Measurements from ENCODE around the gene GMFB. TPM values are rescaled to one million over a fixed set of nuclear protein-coding genes. Genes with fewer than 3 reads are reported as not detected.
"Not testable (repeated sequence)": the region's sequence is repeated elsewhere in the genome, so short reads cannot be mapped to it uniquely, and the experiment has no call there.

GMFB gene
- total RNA-seq, 2 experiments from 2014 or later: 45.7 to 82.2 TPM

DNA sequence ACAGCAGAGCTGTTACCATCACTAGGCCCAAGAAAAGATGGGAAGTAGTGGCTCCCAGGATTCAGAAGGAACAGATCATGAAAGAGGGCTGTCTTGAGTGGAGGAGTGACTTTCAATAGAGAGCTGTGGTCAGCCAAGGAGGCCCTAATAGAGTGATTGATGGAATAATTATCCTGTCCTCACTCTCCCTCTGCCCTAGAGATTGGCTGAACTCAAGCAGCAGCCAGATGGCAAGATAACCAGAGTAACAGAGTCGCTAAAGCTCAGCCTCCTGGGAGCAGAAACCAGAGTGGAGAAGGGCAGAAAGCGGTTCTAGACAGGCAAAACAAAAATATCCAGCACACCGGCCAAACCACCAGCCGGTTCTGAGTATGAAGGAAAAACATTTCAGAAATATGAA is 23.1 kb downstream of the GMFB start:
- no TSS peak for BruUV-seq (replicated peaks)
- CTCF ChIA-PET (ENCODE audit: unreplicated experiment): no interaction called here

DNA sequence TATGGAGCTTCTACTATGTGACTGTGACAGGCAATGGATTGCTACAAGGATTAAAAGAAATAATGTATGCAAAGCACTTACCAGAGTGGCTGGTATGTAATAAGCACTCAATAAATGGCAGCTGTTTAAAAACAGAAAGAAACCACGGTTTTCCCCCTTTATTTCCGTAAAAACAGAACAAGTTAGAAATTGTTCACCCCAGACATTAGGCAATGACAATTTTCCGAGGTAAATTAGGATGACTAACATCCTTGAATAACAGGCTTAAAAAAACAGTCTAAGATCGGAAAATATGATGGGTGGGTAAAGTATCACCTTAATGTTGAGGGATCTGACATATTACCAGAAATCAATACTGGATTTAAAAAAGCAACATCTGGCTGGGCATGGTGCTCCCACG is 26.7 kb downstream of the GMFB start:
- Histone ChIP-seq H3K9me3 (ENCODE audit: low read length) (peaks cover 8% of the 10 kb centered on the region; the same call in 1 of the 2 replicates), H2AFZ (ENCODE audit: low read length) (no peak overlapping the region), H3K79me2 (ENCODE audit: insufficient read depth, low read depth, low read length) (no peaks in the 10 kb centered on the region), H3K27ac (ENCODE audit: low read depth, low read length, poor library complexity, severe bottlenecking) (no peak overlapping the region), H4K20me1 (ENCODE audit: insufficient read depth, low read length) (no peaks in the 10 kb centered on the region), H3K4me2 (ENCODE audit: low read length) (no peak overlapping the region), H3K36me3 (ENCODE audit: insufficient read depth, low read length) (no peaks in the 10 kb centered on the region), H3K9me2 (ENCODE audit: insufficient read depth, low read length) (no peaks in the 10 kb centered on the region), H3K4me3 (ENCODE audit: low read depth, low read length, poor library complexity, severe bottlenecking) (no peak overlapping the region), H3K4me1 (ENCODE audit: insufficient read depth, low read length, poor library complexity, severe bottlenecking) (no peaks in the 10 kb centered on the region)
- no peak for DNase-seq (ENCODE audit: low spot score)
- intact Hi-C loops (cut with micrococcal nuclease; ENCODE audit: unreplicated experiment): no loop called here
- TF ChIP-seq CTCF (conservative IDR thresholded peaks at IDR 0.05; ENCODE audit: low read length): no peak
- TF ChIP-seq EZH2phosphoT487 (IDR thresholded peaks at IDR 0.05; ENCODE audit: borderline replicate concordance, low read depth, low read length): no peak
- ChIA-PET CTCF (ENCODE audit: unreplicated experiment) (no interaction called here), POLR2A (interaction anchor here (1.0 to 1.5 kb wide), 3 partner anchors 12 to 23 kb away, joined by 3 to 5 read pairs (median 4); no protein-coding TSS in a partner anchor)
- no TSS peak for BruUV-seq (replicated peaks)

More for the DNA sequence above, 23.1 kb downstream of the GMFB start:
- H3K4me2 ChIP-seq (ENCODE audit: low read length): no peak overlapping the region
- no peak for DNase-seq (ENCODE audit: low spot score)
- H3K9me3 ChIP-seq (ENCODE audit: low read length): no peaks in the 10 kb centered on the region
- intact Hi-C loops (cut with micrococcal nuclease; ENCODE audit: unreplicated experiment): no loop called here
- H3K27ac ChIP-seq (ENCODE audit: low read depth, low read length, poor library complexity, severe bottlenecking): no peak overlapping the region
- no peaks in the 10 kb centered on the region for H4K20me1 ChIP-seq (ENCODE audit: insufficient read depth, low read length)
- H2AFZ ChIP-seq (ENCODE audit: low read length): no peak overlapping the region
- TF ChIP-seq CTCF (conservative IDR thresholded peaks at IDR 0.05; ENCODE audit: low read length) (no peak), EZH2phosphoT487 (IDR thresholded peaks at IDR 0.05; ENCODE audit: borderline replicate concordance, low read depth, low read length) (no peak)
- no peaks in the 10 kb centered on the region for H3K79me2 ChIP-seq (ENCODE audit: insufficient read depth, low read depth, low read length)
- H3K36me3 ChIP-seq (ENCODE audit: insufficient read depth, low read length): no peaks in the 10 kb centered on the region
- H3K4me1 ChIP-seq (ENCODE audit: insufficient read depth, low read length, poor library complexity, severe bottlenecking): no peaks in the 10 kb centered on the region
- H3K9me2 ChIP-seq (ENCODE audit: insufficient read depth, low read length): no peaks in the 10 kb centered on the region
- H3K4me3 ChIP-seq (ENCODE audit: low read depth, low read length, poor library complexity, severe bottlenecking): no peak overlapping the region
- POLR2A ChIA-PET: no interaction called here

DNA sequence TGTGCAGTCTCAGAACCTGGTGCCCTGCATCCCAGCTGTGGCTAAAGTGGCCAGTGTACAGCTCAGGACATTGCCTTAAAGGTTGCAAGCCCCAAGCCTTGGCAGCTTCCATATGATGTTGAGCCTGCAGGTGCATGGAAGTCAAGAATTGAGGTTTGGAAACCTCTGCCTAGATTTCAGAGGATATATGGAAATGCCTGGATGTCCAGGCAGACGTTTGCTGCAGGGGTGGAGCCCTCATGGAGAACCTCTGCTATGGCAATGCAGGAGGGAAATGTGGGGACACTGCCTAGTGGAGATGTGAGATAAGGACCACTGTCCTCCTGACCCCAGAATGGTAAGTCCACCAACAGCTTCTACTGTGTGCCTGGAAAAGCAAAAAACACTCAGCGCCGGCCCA is 29.7 kb downstream of the GMFB start:
- no peak for TF ChIP-seq CTCF (conservative IDR thresholded peaks at IDR 0.05; ENCODE audit: low read length)
- no peak for TF ChIP-seq EZH2phosphoT487 (IDR thresholded peaks at IDR 0.05; ENCODE audit: borderline replicate concordance, low read depth, low read length)
- Histone ChIP-seq H3K4me2 (ENCODE audit: low read length) (no peak overlapping the region), H3K9me3 (ENCODE audit: low read length) (peaks cover 8% of the 10 kb centered on the region; the same call in 1 of the 2 replicates), H3K36me3 (ENCODE audit: insufficient read depth, low read length) (no peaks in the 10 kb centered on the region), H3K79me2 (ENCODE audit: insufficient read depth, low read depth, low read length) (no peaks in the 10 kb centered on the region), H3K4me3 (ENCODE audit: low read depth, low read length, poor library complexity, severe bottlenecking) (no peak overlapping the region), H2AFZ (ENCODE audit: low read length) (no peak overlapping the region), H4K20me1 (ENCODE audit: insufficient read depth, low read length) (no peaks in the 10 kb centered on the region), H3K9me2 (ENCODE audit: insufficient read depth, low read length) (no peaks in the 10 kb centered on the region), H3K4me1 (ENCODE audit: insufficient read depth, low read length, poor library complexity, severe bottlenecking) (no peaks in the 10 kb centered on the region), H3K27ac (ENCODE audit: low read depth, low read length, poor library complexity, severe bottlenecking) (no peak overlapping the region)
- no peak for DNase-seq (ENCODE audit: low spot score)
- ChIA-PET CTCF (ENCODE audit: unreplicated experiment) (no interaction called here), POLR2A (no interaction called here)
- BruUV-seq (replicated peaks): no TSS peak
- intact Hi-C loops (cut with micrococcal nuclease; ENCODE audit: unreplicated experiment): no loop called here

- H2AFZ ChIP-seq (ENCODE audit: low read length); CTCF ChIA-PET (ENCODE audit: unreplicated experiment); H3K9me3 ChIP-seq (ENCODE audit: low read length); H3K4me1 ChIP-seq (ENCODE audit: insufficient read depth, low read length, poor library complexity, severe bottlenecking); H3K79me2 ChIP-seq (ENCODE audit: insufficient read depth, low read depth, low read length); BruUV-seq (replicated peaks); H4K20me1 ChIP-seq (ENCODE audit: insufficient read depth, low read length); H3K4me3 ChIP-seq (ENCODE audit: low read depth, low read length, poor library complexity, severe bottlenecking); H3K27ac ChIP-seq (ENCODE audit: low read depth, low read length, poor library complexity, severe bottlenecking); DNase-seq (ENCODE audit: low spot score); H3K9me2 ChIP-seq (ENCODE audit: insufficient read depth, low read length); POLR2A ChIA-PET; H3K4me2 ChIP-seq (ENCODE audit: low read length); H3K36me3 ChIP-seq (ENCODE audit: insufficient read depth, low read length); intact Hi-C loops (cut with micrococcal nuclease; ENCODE audit: unreplicated experiment): not testable (repeated sequence)
Measured at GRCh38 chr14:54458536-54458935, 30.2 kb downstream of the GMFB start.

Measured in OCI-LY7 (cell line).